IMR-90 (cell line): ENCODE results near the gene USP7.

Experiments used
- FOS ChIP-seq: fragments of 150-350 bp; IDR thresholded peaks from 2 replicates; pipeline ENCODE4 v1.6.1; 2016; ENCODE audit warnings: low read depth, low read length
- TF ChIP-seq, protein P1 (sequence below): conservative IDR thresholded peaks from 2 replicates; pipeline ENCODE4 v1.5.1; 2012; ENCODE audit warnings: mild to moderate bottlenecking, low read depth, low read length, improper control_type of control experiment

DNA sequence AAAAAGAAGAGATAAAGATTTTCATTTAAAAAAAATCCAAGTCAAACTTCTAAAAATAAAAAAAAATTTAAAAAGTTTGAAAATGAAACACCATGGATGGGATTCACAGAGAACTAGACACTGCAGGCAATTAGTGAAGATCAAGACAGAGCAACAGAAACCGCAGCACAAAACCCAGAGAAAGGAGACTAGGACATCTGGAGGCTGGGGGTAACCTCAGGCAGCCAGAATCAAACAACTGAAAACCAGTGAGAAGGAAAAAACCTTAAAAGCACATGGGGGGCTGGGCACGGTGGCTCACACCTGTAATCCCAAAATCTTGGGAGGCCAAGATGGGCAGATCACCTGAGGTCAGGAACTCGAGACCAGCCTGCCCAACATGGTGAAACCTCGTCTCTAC lies 50.9 kb downstream of the USP7 start:
- TF ChIP-seq, protein P1, sequence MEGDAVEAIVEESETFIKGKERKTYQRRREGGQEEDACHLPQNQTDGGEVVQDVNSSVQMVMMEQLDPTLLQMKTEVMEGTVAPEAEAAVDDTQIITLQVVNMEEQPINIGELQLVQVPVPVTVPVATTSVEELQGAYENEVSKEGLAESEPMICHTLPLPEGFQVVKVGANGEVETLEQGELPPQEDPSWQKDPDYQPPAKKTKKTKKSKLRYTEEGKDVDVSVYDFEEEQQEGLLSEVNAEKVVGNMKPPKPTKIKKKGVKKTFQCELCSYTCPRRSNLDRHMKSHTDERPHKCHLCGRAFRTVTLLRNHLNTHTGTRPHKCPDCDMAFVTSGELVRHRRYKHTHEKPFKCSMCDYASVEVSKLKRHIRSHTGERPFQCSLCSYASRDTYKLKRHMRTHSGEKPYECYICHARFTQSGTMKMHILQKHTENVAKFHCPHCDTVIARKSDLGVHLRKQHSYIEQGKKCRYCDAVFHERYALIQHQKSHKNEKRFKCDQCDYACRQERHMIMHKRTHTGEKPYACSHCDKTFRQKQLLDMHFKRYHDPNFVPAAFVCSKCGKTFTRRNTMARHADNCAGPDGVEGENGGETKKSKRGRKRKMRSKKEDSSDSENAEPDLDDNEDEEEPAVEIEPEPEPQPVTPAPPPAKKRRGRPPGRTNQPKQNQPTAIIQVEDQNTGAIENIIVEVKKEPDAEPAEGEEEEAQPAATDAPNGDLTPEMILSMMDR: no peak
- TF ChIP-seq FOS: no peak
